HepG2 (cell line): ENCODE results near the gene AMIGO3. TPM values are rescaled to one million over a fixed set of nuclear protein-coding genes. Genes with fewer than 3 reads are reported as not detected.

Source experiments
- AHDC1 ChIP-seq: sonication (generic); formaldehyde crosslinking; IDR thresholded peaks from 2 replicates; pipeline ENCODE4 v1.5.1; 2020; ENCODE audit warnings: mild to moderate bottlenecking, missing genetic modification reagents, borderline replicate concordance
- ESRRA ChIP-seq: sonication (generic); formaldehyde crosslinking; IDR thresholded peaks from 2 replicates; pipeline ENCODE4 v1.5.1; 2020; ENCODE audit warnings: mild to moderate bottlenecking, low read depth, missing genetic modification reagents
- JUND ChIP-seq: sonication (generic); formaldehyde crosslinking; IDR thresholded peaks from 2 replicates; pipeline ENCODE4 v1.8.0; 2022; ENCODE audit warnings: mild to moderate bottlenecking, missing genetic modification reagents
- MEIS2 ChIP-seq: sonication (generic); formaldehyde crosslinking; IDR thresholded peaks from 2 replicates; pipeline ENCODE4 v1.9.0; 2021; ENCODE audit warnings: mild to moderate bottlenecking, missing genetic modification reagents
- SIN3A ChIP-seq: IDR thresholded peaks from 2 replicates; pipeline ENCODE4 v1.6.1; 2011; ENCODE audit warnings: low read depth, mild to moderate bottlenecking, control low read depth, low read length, borderline replicate concordance
- TRIM22 ChIP-seq: fragments of 450-650 bp; IDR thresholded peaks from 2 replicates; pipeline ENCODE4 v1.6.1; 2017
- ZBTB40 ChIP-seq, 2 experiments: fragments of 450-650 bp in 1 of 2; sonication (generic) in 1 of 2; formaldehyde crosslinking in 1 of 2; IDR thresholded peaks; 2 replicates each; pipeline versions ENCODE4 v1.6.1 to v1.8.0; 2016 to 2022; ENCODE audit warnings: antibody characterized with exemption in 1 of 2, mild to moderate bottlenecking in 1 of 2, missing genetic modification reagents in 1 of 2
- ZMAT3 ChIP-seq: sonication (generic); formaldehyde crosslinking; conservative IDR thresholded peaks from 2 replicates; pipeline ENCODE4 v1.7.0; 2021; ENCODE audit warnings: missing genetic modification reagents
- ZNF235 ChIP-seq: sonication (generic); formaldehyde crosslinking; IDR thresholded peaks from 2 replicates; pipeline ENCODE4 v1.8.1; 2023; ENCODE audit warnings: mild to moderate bottlenecking, missing genetic modification reagents, borderline replicate concordance
- ZNF274 ChIP-seq: sonication (generic); formaldehyde crosslinking; IDR thresholded peaks from 2 replicates; pipeline ENCODE4 v1.5.1; 2020; ENCODE audit warnings: mild to moderate bottlenecking, missing genetic modification reagents
- ZNF329 ChIP-seq: sonication (generic); formaldehyde crosslinking; IDR thresholded peaks from 2 replicates; pipeline ENCODE4 v1.9.0; 2021; ENCODE audit warnings: low read depth, mild to moderate bottlenecking, missing genetic modification reagents
- ZSCAN12 ChIP-seq: sonication (generic); formaldehyde crosslinking; IDR thresholded peaks from 2 replicates; pipeline ENCODE4 v1.9.0; 2021; ENCODE audit warnings: mild to moderate bottlenecking, missing genetic modification reagents
- polyA plus RNA-seq, 8 experiments: library from polyadenylated mRNA; depleted of rRNA in 3 of 8; stranded (reverse) in 7 of 8; unstranded in 1 of 8; fragments of >200 nt; fragmentation: Illumina TruSeq in 4 of 8; extraction: Trizol in 4 of 8; gene quantifications; 2 replicates each; pipeline versions ENCODE4 v1.2.1 to v1.2.3, GENCODE V29; 2011 to 2016; ENCODE audit warnings: low read depth in 4 of 8, missing spikeins in 1 of 8, mixed read lengths in 1 of 8; ENCODE audit not compliant: insufficient read depth in 1 of 8
- total RNA-seq, 5 experiments: library from RNA; depleted of rRNA; stranded (reverse); fragments of >200 nt; fragmentation: Illumina TruSeq; extraction: Trizol; gene quantifications; 2 replicates each; pipeline ENCODE4 v1.2.3, GENCODE V29; 2016; ENCODE audit warnings: low read depth in 1 of 5

AMIGO3 gene
- total and polyA plus RNA-seq, 2 of the 13 experiments (the other 11 are each of a cell fraction or from before 2014, with no cell fraction given) = 0.35 TPM; not detected in 1

DNA sequence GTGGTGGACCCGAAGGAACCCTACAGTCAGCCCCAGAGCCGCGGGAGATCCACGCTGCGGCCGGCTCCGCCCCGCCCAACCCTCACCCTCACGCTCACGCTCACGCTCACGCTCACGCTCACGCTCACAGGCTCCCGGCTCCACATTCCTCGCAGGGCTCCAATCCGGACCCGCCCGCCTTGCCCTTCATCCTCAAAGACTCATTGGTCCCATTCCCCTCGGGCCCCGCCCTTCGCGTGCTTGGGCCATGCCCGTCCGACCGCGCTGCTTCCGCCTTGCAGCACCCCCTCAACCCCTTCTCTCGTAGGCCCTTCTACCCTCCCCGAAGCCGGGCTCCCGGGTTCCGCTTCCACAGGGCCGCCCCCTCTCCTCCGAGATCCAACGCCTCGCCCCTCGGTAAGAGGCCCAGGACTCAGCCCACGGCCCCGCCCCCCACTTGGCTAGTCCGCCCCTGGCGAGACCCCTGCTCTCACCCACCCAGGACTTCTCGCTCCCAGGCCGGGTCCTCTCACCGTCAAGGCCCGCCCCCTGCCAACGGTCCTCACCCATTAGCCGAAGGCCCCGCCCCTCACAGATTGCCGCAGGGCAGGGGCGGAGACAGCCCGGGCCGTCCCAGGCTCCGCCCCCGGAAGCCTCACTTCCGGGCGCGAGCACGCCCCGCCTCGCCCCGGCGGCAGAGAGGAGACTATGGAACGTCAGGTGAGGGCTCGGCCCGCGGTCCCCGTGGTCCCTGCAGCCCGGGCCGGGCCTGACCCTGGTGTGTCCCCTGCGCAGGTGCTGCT lies 45.6 kb downstream of the AMIGO3 start, which contains the start of gene APEH (continued):
- TF ChIP-seq ESRRA (peak; percentile 54), ZNF329 (CRISPR knock-in tag) (no peak), SIN3A (peak; percentile 71; the same call in 1 of the 2 replicates), ZBTB40 (IDR thresholded peaks at IDR 0.05) (peak; percentile 57), ZBTB40 (CRISPR knock-in tag; IDR thresholded peaks at IDR 0.05) (no peak), MEIS2 (peak; percentile 88), TRIM22 (no peak), ZNF235 (CRISPR knock-in tag) (0 out of 2 replicates have a peak, but pooled peaks have one; percentile 5), AHDC1 (CRISPR knock-in tag) (no peak), ZNF274 (peak; percentile 62; the same call in 1 of the 2 replicates), ZSCAN12 (CRISPR knock-in tag) (peak; percentile 68; the same call in 1 of the 2 replicates), JUND (no peak), ZMAT3 (peak; percentile 94)
